Keratinocyte (primary cell): ENCODE measurements around the gene ULBP3. TPM values are rescaled to one million over a fixed set of nuclear protein-coding genes. Genes with fewer than 3 reads are reported as not detected.

ENCODE experiments used
- DNase-seq: peaks from one replicate; pipeline ENCODE4 v3.0.0-alpha.2; 2011; ENCODE audit warnings: low read depth, missing footprints, low spot score
- FAIRE-seq: peaks from 2 replicates; lab custom pipeline; 2011; peaks lifted over from hg19 to GRCh38; lab: Jason Lieb, UNC
- H2AFZ ChIP-seq: 2 replicates; pipeline ENCODE4 v1.6.0; 2012; ENCODE audit warnings: low read length, control low read depth, inconsistent platforms; ENCODE audit not compliant: control insufficient read depth
- H3K27ac ChIP-seq: 2 replicates; pipeline ENCODE4 v1.5.1; 2011; ENCODE audit warnings: low read length; ENCODE audit not compliant: control insufficient read depth, insufficient read depth
- H3K27me3 ChIP-seq: 3 replicates; pipeline ENCODE4 v1.6.0; 2011; ENCODE audit warnings: low read length; ENCODE audit not compliant: control insufficient read depth, insufficient read depth; ENCODE audit errors: extremely low read depth
- H3K36me3 ChIP-seq, 2 experiments: 2 replicates in 1 of 2; 3 replicates in 1 of 2; pipeline ENCODE4 v1.5.1; 2011; ENCODE audit warnings: low read length in 2 of 2, mild to moderate bottlenecking in 1 of 2; ENCODE audit not compliant: control insufficient read depth in 2 of 2, insufficient read depth in 2 of 2; ENCODE audit errors: extremely low read depth in 1 of 2
- H3K4me1 ChIP-seq: 3 replicates; pipeline ENCODE4 v1.5.1; 2011; ENCODE audit warnings: low read length; ENCODE audit not compliant: control insufficient read depth, insufficient read depth; ENCODE audit errors: extremely low read depth
- H3K4me2 ChIP-seq: 3 replicates; pipeline ENCODE4 v1.6.0; 2011; ENCODE audit warnings: low read depth, low read length; ENCODE audit not compliant: control insufficient read depth, insufficient read depth; ENCODE audit errors: extremely low read depth
- H3K4me3 ChIP-seq, 3 experiments: fragments of 200-600 bp in 1 of 3; sonication (generic) in 1 of 3; 2 replicates in 2 of 3; 3 replicates in 1 of 3; pipeline ENCODE4 v1.5.1; 2011 to 2016; ENCODE audit warnings: low read length in 3 of 3, mild to moderate bottlenecking in 3 of 3, control low read depth in 2 of 3, inconsistent platforms in 1 of 3, low read depth in 1 of 3, mixed read lengths in 1 of 3, mixed run types in 1 of 3, moderate library complexity in 1 of 3; ENCODE audit not compliant: control insufficient read depth in 2 of 3, insufficient read depth in 2 of 3; ENCODE audit errors: extremely low read depth in 1 of 3
- H3K79me2 ChIP-seq: 2 replicates; pipeline ENCODE4 v1.6.0; 2012; ENCODE audit warnings: low read length; ENCODE audit not compliant: control insufficient read depth, insufficient read depth
- H3K9ac ChIP-seq: 3 replicates; pipeline ENCODE4 v1.6.0; 2011; ENCODE audit warnings: low read length; ENCODE audit not compliant: control insufficient read depth, insufficient read depth; ENCODE audit errors: extremely low read depth
- H3K9me1 ChIP-seq: 3 replicates; pipeline ENCODE4 v1.6.0; 2011; ENCODE audit warnings: low read length; ENCODE audit not compliant: control insufficient read depth, insufficient read depth; ENCODE audit errors: extremely low read depth
- H3K9me3 ChIP-seq: 2 replicates; pipeline ENCODE4 v1.5.1; 2012; ENCODE audit warnings: low read depth, low read length; ENCODE audit not compliant: control insufficient read depth
- H4K20me1 ChIP-seq: 3 replicates; pipeline ENCODE4 v1.6.0; 2011; ENCODE audit warnings: low read length; ENCODE audit not compliant: control insufficient read depth, insufficient read depth; ENCODE audit errors: extremely low read depth
- EZH2 ChIP-seq: IDR thresholded peaks from one replicate; pipeline ENCODE4 v1.6.1; 2012; ENCODE audit warnings: inconsistent platforms, mild to moderate bottlenecking, low read length, moderate library complexity
- dilution Hi-C: fragments of 300-500 bp; cut with MboI; formaldehyde crosslinking; loops from one replicate; pipeline ENCODE4 v1.7.0; 2020; ENCODE audit warnings: low sequenced_read_pairs; ENCODE audit not compliant: extremely low pct_ligation_motif_present
- polyA plus RNA-seq, 5 experiments: library from polyadenylated mRNA; depleted of rRNA in 3 of 5; stranded (reverse) in 3 of 5; stranded (forward) in 1 of 5; unstranded in 1 of 5; fragments of >200 nt; gene quantifications; 1 replicate in 1 of 5; 2 replicates in 3 of 5; 3 replicates in 1 of 5; pipeline versions ENCODE4 v1.2.1 to v1.2.3, GENCODE V29; 2011 to 2012; ENCODE audit warnings: missing spikeins in 2 of 5, low read depth in 1 of 5, low replicate concordance in 1 of 5
- TF ChIP-seq, protein P1 (sequence below), 3 experiments: IDR thresholded peaks in 1 of 3; conservative IDR thresholded peaks in 1 of 3; optimal IDR thresholded peaks in 1 of 3; 2 replicates in 2 of 3; 3 replicates in 1 of 3; pipeline versions ENCODE3 to v1.5.1; 2011; ENCODE audit warnings: low read length in 3 of 3, mild to moderate bottlenecking in 3 of 3, moderate library complexity in 2 of 3, control low read depth in 1 of 3, inconsistent platforms in 1 of 3; ENCODE audit not compliant: insufficient read depth in 2 of 3; ENCODE audit errors: extremely low read depth in 1 of 3

Gene ULBP3
- polyA plus RNA-seq, 1 donor (not counting 4 experiments of a cell fraction or from before 2014, with no cell fraction given), result 7.4 TPM

DNA sequence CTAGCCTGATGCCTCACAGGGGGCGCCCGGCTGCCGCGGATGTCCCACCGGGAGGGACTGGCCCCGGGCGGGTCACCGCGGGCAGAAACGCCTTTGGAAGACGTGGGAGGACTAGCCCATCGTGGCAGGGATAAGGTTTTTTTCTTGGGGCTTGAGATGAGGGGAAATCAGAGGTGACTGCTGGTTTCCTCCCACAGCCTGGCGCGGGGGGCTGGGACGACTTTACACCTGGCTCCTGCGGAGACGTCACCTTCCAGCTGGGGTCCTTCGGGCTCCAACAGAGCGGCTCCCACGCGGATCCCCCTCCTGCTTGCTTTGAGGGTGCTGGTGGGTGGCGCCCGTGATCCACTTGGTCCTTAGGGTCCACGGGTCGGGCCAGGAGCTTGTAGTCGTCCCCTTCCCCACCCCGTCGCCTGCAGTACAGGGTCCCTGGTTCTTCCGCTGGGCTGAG is 11.4 kb downstream of the ULBP3 start:
- no peak overlapping the region for H2AFZ ChIP-seq
- TF ChIP-seq, protein P1, sequence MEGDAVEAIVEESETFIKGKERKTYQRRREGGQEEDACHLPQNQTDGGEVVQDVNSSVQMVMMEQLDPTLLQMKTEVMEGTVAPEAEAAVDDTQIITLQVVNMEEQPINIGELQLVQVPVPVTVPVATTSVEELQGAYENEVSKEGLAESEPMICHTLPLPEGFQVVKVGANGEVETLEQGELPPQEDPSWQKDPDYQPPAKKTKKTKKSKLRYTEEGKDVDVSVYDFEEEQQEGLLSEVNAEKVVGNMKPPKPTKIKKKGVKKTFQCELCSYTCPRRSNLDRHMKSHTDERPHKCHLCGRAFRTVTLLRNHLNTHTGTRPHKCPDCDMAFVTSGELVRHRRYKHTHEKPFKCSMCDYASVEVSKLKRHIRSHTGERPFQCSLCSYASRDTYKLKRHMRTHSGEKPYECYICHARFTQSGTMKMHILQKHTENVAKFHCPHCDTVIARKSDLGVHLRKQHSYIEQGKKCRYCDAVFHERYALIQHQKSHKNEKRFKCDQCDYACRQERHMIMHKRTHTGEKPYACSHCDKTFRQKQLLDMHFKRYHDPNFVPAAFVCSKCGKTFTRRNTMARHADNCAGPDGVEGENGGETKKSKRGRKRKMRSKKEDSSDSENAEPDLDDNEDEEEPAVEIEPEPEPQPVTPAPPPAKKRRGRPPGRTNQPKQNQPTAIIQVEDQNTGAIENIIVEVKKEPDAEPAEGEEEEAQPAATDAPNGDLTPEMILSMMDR (optimal IDR thresholded peaks at IDR 0.05 in 1 of 3, IDR thresholded peaks at IDR 0.05 in 1 of 3, conservative IDR thresholded peaks at IDR 0.05 in 1 of 3; ENCODE audit: extremely low read depth in 1 of 3, insufficient read depth in 2 of 3, low read length in 3 of 3), result no peak
- TF ChIP-seq EZH2, result no peak
- H4K20me1 ChIP-seq, result no peaks in the 10 kb centered on the region
- peaks cover 0 to 3% of the 10 kb centered on the region in 2 experiments for H3K36me3 ChIP-seq
- H3K9ac ChIP-seq, result no peak overlapping the region
- H3K27ac ChIP-seq, result no peak overlapping the region
- FAIRE-seq, result no peak
- no peaks in the 10 kb centered on the region for H3K9me3 ChIP-seq
- no peak overlapping the region for H3K4me3 ChIP-seq
- no peaks in the 10 kb centered on the region for H3K4me1 ChIP-seq
- peaks cover 23% of the 10 kb centered on the region for H3K27me3 ChIP-seq
- H3K9me1 ChIP-seq, result no peaks in the 10 kb centered on the region
- dilution Hi-C loops, result no loop called here
- no peak overlapping the region for H3K4me2 ChIP-seq
- H3K79me2 ChIP-seq, result no peaks in the 10 kb centered on the region
- no peak for DNase-seq

DNA sequence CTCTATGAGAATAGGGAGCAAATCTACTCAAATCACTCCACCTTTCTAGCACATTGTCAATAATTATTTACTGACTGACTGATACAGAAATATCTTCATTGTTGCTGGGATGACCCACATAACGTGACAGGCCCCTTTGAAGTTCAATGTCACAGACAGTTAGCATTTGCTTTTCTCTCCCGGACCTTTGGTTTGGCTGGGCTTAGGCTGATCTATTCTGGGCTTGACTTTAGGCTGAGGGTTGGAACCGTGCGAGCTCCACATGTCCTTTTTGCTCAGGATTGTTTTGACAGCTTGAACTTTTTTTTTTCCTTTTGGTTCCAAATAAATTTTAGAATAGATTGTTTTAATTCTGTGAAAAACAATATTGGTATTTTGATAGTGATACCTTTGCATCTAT is 12.0 kb downstream of the ULBP3 start:
- Histone ChIP-seq H3K27me3 (peaks cover 23% of the 10 kb centered on the region), H3K9ac (no peak overlapping the region), H3K9me3 (no peaks in the 10 kb centered on the region), H3K4me1 (no peaks in the 10 kb centered on the region), H3K27ac (no peak overlapping the region), H3K9me1 (no peaks in the 10 kb centered on the region), H4K20me1 (no peaks in the 10 kb centered on the region), H2AFZ (no peak overlapping the region), H3K79me2 (no peaks in the 10 kb centered on the region), H3K36me3 (peaks cover 0 to 1% of the 10 kb centered on the region in 2 experiments), H3K4me2 (no peak overlapping the region), H3K4me3 (no peak overlapping the region)
- TF ChIP-seq, protein P1 (optimal IDR thresholded peaks at IDR 0.05 in 1 of 3, IDR thresholded peaks at IDR 0.05 in 1 of 3, conservative IDR thresholded peaks at IDR 0.05 in 1 of 3; ENCODE audit: extremely low read depth in 1 of 3, insufficient read depth in 2 of 3, low read length in 3 of 3), result no peak
- TF ChIP-seq EZH2, result no peak
- no peak for FAIRE-seq
- no peak for DNase-seq
- dilution Hi-C loops, result no loop called here
